GM21515 (cell line): ENCODE data around the gene NHSL1.

ENCODE experiments used
- ATAC-seq: cut with Tn5 transposase; IDR thresholded peaks from one replicate; pipeline ENCODE4 v1.9.1; 2021; ENCODE audit not compliant: unreplicated experiment

NHSL1 gene

DNA sequence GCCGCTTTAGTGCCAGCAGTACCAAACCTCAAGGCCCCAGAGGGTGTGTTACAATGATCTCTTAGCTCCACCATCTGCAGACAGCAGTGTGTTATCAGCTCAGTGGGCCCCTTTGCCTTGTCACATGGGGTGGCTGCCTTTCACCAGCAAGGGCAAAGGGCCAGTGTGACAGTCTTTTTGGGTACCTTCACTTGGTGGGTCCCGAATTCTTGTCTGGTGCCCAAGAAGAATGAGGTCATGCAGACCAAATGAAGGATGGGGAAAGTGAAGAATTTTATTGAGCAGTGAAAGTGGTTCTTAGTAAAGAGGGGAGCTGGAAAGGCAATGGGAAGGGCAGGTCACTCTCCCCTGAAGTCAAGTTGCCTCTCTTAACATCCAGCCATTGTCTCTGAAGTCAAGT lies 124.5 kb downstream of the NHSL1 start:
- no peak for ATAC-seq

DNA sequence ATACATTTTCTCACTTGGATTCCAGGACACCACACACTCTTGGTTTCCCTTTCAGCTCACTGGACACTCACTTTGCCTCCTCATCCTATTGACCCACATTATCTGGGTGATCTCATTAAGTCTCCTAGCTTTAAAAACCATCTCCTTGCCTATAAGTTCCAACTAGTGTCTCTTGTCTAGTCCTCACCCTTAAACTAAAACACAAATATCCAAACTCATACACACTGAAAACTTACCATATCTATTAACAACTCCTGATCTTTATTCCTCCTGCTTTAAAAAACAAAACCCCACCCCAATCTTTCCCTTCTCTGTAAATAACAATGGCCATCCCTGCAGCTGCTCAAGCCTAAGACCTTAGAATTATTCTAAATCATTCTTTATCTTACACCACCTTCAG lies 125.1 kb downstream of the NHSL1 start:
- ATAC-seq = no peak

DNA sequence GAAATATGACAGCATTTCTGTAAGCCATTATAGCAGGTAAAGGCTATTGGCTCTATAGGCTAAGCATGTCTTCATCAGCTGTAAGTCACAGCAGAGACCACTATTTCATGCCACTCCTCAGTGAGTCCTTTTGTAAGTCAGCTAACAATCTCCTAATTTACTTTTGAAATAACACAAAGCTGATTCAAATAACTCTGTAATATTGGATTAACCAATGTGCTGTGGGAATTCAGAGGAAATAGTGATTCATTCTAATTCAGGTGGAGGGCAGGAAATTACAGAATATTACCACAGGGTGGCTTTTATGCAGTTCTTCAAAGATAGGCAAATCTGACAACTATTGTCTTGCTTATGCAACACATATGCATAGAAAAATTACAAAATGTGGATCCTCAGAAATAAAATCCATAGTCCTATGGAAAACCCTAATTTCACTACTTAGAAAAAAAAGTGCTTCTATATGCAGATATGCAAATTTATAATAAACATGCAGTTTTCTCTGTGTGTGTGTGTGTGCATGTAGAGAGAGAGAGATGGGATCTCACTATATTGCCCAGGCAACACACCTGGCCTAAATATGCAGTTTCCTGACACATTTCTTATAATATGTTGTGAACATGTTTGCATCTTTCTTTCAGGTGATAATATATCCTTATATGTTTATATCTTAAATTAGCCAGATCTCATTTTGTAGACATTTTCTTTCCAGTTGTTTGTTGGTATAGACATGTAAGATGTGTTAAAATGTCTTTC lies 126.4 kb downstream of the NHSL1 start:
- no peak for ATAC-seq
